ENCODE data around the gene MITD1. TPM values are rescaled to one million over a fixed set of nuclear protein-coding genes. Genes with fewer than 3 reads are reported as not detected.
A peak's percentile ranks its signal among the peaks of the same experiment; 100 is the strongest.

MITD1 gene
- total RNA-seq, 2 donors from 2014 or later: 36.1 to 44.2 TPM

GRCh38 chr2:99181624-99182000 is 754 bp upstream of the MITD1 start:
- peak overlapping the region; percentile 86 to 98 for H3K27ac Mint-ChIP-seq
- H3K4me1 Mint-ChIP-seq (ENCODE audit: low read depth in 2 of 2): peaks cover 32 to 41% of the 10 kb centered on the region in 2 donors
- no peaks in the 10 kb centered on the region for H3K9me3 Mint-ChIP-seq
- peak overlapping the region; percentile 98 for H3K4me3 Mint-ChIP-seq
- no peak for DNase-seq (ENCODE audit: low spot score)
- ATAC-seq: no peak
- peaks cover 5% of the 10 kb centered on the region for H3K36me3 Mint-ChIP-seq
- H3K27me3 Mint-ChIP-seq: no peaks in the 10 kb centered on the region

DNA sequence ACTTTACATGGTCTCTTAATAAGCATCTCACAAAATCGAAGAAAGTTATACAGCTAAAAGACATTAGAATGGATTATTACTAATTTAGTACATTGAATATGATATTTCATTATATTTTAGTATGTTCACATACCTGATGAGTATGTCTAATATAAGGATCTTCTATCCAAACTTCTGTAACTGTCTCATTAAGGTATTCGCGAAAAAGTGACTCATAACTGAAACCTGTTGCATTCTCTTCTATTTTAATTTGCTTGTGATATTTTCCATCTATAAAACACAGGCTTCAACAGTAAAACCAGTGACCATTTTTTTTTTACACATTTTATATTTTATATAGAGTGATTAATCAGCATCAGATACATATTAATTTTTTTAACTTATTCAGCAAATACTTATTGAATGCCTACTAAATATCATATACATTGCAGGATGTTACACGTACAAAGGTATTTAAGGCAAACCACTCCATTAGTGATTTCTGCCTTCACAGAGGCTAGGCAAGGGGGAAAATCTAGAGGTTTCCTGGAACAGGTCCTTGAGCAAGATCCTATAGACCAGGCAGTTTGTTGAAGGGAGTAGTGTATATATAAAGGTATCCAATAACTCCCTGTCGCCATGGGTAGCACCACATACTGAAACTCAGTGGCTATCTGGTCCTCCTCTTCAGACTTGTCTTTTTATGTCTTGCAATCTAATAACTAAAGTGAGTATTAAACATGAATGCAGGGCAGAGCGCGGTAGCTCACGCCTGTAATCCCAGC is 9.3 kb downstream of the MITD1 start:
- Mint-ChIP-seq H3K4me1 (ENCODE audit: low read depth in 2 of 2) (peaks cover 15 to 17% of the 10 kb centered on the region in 2 donors), H3K27ac (no peak overlapping the region), H3K9me3 (no peaks in the 10 kb centered on the region), H3K4me3 (no peak overlapping the region), H3K27me3 (no peaks in the 10 kb centered on the region), H3K36me3 (peaks cover 18% of the 10 kb centered on the region)
- ATAC-seq: no peak
- no peak for DNase-seq (ENCODE audit: low spot score)

DNA sequence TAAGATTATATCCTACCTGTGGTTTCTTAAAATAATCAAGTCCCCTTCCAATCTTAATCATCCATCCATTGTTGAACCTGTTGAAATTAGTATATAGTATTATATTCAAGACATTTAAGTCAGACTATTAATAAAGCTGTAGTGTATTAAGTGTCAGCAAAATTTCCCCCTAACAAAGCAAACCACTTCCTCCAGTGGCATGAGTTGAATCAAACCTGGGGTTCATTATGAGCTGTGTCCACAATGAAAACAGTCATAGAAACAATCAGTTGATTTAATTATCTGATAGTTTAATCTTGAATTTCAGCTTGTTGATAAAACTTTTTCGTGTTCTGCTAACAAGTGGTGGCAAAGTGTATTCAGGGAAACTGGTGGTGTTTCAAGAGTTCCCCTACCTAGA is 11.3 kb downstream of the MITD1 start:
- DNase-seq (ENCODE audit: low spot score): no peak
- peaks cover 25% of the 10 kb centered on the region for H3K36me3 Mint-ChIP-seq
- H3K9me3 Mint-ChIP-seq: no peaks in the 10 kb centered on the region
- H3K27ac Mint-ChIP-seq: peak overlapping the region in 1 of 2 donors; percentile 53
- no peak for ATAC-seq
- no peak overlapping the region for H3K4me3 Mint-ChIP-seq
- no peaks in the 10 kb centered on the region for H3K27me3 Mint-ChIP-seq
- peaks cover 5 to 6% of the 10 kb centered on the region in 2 donors for H3K4me1 Mint-ChIP-seq (ENCODE audit: low read depth in 2 of 2)

GRCh38 chr2:99166218-99166617 is 14.6 kb downstream of the MITD1 start:
- H3K9me3 Mint-ChIP-seq: no peaks in the 10 kb centered on the region
- H3K27ac Mint-ChIP-seq: peak overlapping the region; percentile 8 to 80
- no peaks in the 10 kb centered on the region for H3K27me3 Mint-ChIP-seq
- no peak for DNase-seq (ENCODE audit: low spot score)
- no peak overlapping the region for H3K4me3 Mint-ChIP-seq
- H3K4me1 Mint-ChIP-seq (ENCODE audit: low read depth in 2 of 2): peaks cover 0 to 2% of the 10 kb centered on the region in 2 donors
- peaks cover 13% of the 10 kb centered on the region for H3K36me3 Mint-ChIP-seq
- ATAC-seq: no peak

DNA sequence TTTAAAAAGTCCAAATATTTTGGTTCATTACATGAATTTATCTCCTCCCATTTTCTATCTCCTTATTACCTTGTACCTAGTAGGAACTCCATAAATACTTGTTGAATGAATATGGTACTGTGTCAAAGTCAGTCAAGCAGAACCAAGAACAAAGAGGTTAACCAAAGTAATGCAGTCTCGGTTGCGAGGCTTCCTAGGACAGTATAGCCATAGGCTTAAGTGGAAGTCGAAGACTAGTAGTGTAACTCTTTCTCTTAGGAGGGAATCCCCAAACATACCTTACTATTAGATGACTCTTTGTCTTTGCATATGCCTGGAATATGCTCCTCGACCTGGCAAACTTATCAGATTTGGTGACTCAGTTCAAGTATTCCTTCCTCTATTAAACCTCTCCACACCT is 21.3 kb downstream of the MITD1 start:
- no peak for ATAC-seq
- Mint-ChIP-seq H3K9me3 (no peaks in the 10 kb centered on the region), H3K4me3 (no peak overlapping the region), H3K27ac (peak overlapping the region in 1 of 2 donors; percentile 2), H3K27me3 (no peaks in the 10 kb centered on the region), H3K4me1 (ENCODE audit: low read depth in 2 of 2) (peaks cover 23 to 24% of the 10 kb centered on the region in 2 donors), H3K36me3 (peaks cover 6% of the 10 kb centered on the region)
- no peak for DNase-seq (ENCODE audit: low spot score)

GRCh38 chr2:99158599-99158998 is 22.3 kb downstream of the MITD1 start:
- Mint-ChIP-seq H3K36me3 (peaks cover 6% of the 10 kb centered on the region), H3K27ac (no peak overlapping the region), H3K4me1 (ENCODE audit: low read depth in 2 of 2) (peaks cover 29 to 30% of the 10 kb centered on the region in 2 donors), H3K4me3 (no peak overlapping the region), H3K27me3 (no peaks in the 10 kb centered on the region), H3K9me3 (no peaks in the 10 kb centered on the region)
- no peak for ATAC-seq
- no peak for DNase-seq (ENCODE audit: low spot score)

DNA sequence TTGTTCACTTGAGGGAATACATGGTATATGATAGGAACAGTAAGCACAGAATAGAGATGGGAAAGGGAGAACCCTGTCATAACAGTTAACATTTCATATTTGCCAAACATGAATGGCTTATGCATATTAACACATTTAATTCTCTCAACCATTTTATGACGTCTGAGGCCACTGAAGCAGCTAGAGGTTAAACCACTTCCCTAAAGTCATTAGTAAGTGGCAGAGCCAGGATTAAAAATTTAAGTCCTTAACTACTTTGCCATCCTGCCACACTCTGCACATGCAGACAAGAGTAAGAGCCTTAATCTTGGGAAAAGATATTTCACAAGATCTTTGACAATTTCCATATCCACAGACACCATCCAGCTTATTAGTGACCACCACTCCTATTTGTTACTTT is 24.0 kb downstream of the MITD1 start:
- DNase-seq (ENCODE audit: low spot score) (no peak), ATAC-seq (no peak)
- Mint-ChIP-seq H3K4me3 (no peak overlapping the region), H3K9me3 (no peaks in the 10 kb centered on the region), H3K4me1 (ENCODE audit: low read depth in 2 of 2) (peaks cover 29 to 30% of the 10 kb centered on the region in 2 donors), H3K27me3 (no peaks in the 10 kb centered on the region), H3K36me3 (peaks cover 6% of the 10 kb centered on the region), H3K27ac (peak overlapping the region in 1 of 2 donors; percentile 86)

DNA sequence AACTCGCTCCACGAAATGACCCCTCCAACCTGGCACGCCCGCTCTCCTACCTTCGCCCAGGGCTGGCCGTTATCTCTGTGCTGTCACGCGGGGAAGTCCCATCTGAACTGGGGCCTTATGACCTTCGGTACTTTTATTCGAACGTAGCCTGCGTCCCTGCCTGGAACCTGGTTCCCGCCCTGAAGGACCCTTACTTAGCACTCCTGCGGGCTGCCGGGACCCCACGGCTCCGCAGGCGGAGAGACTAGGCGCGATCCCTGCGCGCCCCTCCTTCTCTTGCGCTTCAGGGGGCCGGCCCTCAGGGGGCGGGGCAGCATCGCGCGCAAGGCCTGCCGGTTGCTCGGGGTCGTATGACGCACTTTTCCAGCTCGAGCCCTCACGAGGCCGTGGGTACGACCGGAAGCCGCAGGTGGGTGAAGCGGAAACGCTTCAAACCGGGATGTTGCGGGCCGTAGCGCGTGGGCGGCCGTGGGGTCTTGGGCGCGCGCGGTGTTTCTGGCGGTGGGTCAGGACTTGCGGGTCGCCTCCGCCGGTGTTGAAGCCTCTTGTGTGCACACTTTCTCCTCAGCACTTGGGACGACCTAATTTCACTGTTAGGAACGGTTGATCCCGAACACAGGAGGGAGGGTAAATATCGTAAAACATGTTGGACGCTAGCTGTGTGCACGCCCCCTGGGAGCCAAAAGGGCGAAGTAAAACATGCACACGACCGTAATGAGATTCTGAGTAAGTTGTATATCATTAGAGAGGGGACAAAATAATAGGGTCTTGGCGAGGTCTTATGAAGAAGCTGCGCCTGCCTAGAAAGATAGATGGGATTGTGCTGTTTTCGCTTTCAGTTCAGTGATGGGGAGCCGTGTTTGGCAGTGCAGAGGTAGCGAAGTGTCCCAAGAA is 26.0 kb downstream of the MITD1 start, which contains the start of the genes LIPT1 and TSGA10:
TSS of gene LIPT1 (plus strand) at position 325 of the 894 bp plus-strand sequence. CDS start 6,991 bp downstream, outside the sequence.
TSS of gene TSGA10 (minus strand) at position 300 of the 894 bp plus-strand sequence. CDS start 45,503 bp downstream, outside the sequence.
- H3K4me3 Mint-ChIP-seq: no peak within 1 kb of the TSS
- H3K27ac Mint-ChIP-seq: peak within 1 kb of the TSS in 1 of 2 donors; percentile 86

GRCh38 chr2:99153921-99154604 is 26.8 kb downstream of the MITD1 start:
- ATAC-seq (no peak), DNase-seq (ENCODE audit: low spot score) (no peak)
- H3K4me1 Mint-ChIP-seq (ENCODE audit: low read depth in 2 of 2): peaks cover 29% of the 10 kb centered on the region in 2 donors
- H3K36me3 Mint-ChIP-seq: peaks cover 6% of the 10 kb centered on the region
- H3K4me3 Mint-ChIP-seq: no peak overlapping the region
- peak overlapping the region in 1 of 2 donors; percentile 86 for H3K27ac Mint-ChIP-seq
- H3K27me3 Mint-ChIP-seq: no peaks in the 10 kb centered on the region
- H3K9me3 Mint-ChIP-seq: no peaks in the 10 kb centered on the region

More for the DNA sequence above, 26.0 kb downstream of the MITD1 start, which contains the start of the genes LIPT1 and TSGA10:
- ATAC-seq: peak; percentile 99 to 100
- no peaks in the 10 kb centered on the region for H3K27me3 Mint-ChIP-seq
- no peaks in the 10 kb centered on the region for H3K9me3 Mint-ChIP-seq
- H3K4me1 Mint-ChIP-seq (ENCODE audit: low read depth in 2 of 2): peaks cover 29 to 33% of the 10 kb centered on the region in 2 donors
- peaks cover 6% of the 10 kb centered on the region for H3K36me3 Mint-ChIP-seq
- DNase-seq (ENCODE audit: low spot score): peak; percentile 95

GRCh38 chr2:99152199-99152895 is 28.5 kb downstream of the MITD1 start:
- Mint-ChIP-seq H3K4me3 (no peak overlapping the region), H3K27me3 (no peaks in the 10 kb centered on the region), H3K9me3 (no peaks in the 10 kb centered on the region), H3K4me1 (ENCODE audit: low read depth in 2 of 2) (peaks cover 23 to 24% of the 10 kb centered on the region in 2 donors), H3K27ac (no peak overlapping the region), H3K36me3 (peaks cover 3% of the 10 kb centered on the region)
- DNase-seq (ENCODE audit: low spot score) (no peak), ATAC-seq (no peak)

DNA sequence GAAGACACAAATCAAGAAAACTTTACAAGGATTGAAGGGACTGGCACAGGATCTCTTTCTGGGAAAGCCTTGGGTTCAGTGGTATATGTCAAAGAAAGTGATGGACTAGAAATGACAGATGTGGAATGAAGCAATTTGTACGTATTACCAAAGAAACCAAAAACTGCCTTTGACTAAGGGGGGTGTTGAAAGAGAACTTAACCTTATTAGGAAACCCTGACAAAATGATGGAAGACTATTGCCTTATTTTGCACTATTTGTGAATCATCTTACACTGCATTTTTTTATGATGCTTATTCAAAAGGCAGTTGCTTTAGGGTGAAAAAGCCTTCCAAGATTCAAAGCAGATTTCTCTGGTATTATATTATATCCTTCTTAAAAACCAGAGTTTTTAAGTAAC is 30.2 kb downstream of the MITD1 start:
- Mint-ChIP-seq H3K9me3 (no peaks in the 10 kb centered on the region), H3K36me3 (no peaks in the 10 kb centered on the region), H3K4me1 (ENCODE audit: low read depth in 2 of 2) (peaks cover 15% of the 10 kb centered on the region in 2 donors), H3K4me3 (no peak overlapping the region), H3K27me3 (no peaks in the 10 kb centered on the region), H3K27ac (no peak overlapping the region)
- DNase-seq (ENCODE audit: low spot score): no peak
- no peak for ATAC-seq

DNA sequence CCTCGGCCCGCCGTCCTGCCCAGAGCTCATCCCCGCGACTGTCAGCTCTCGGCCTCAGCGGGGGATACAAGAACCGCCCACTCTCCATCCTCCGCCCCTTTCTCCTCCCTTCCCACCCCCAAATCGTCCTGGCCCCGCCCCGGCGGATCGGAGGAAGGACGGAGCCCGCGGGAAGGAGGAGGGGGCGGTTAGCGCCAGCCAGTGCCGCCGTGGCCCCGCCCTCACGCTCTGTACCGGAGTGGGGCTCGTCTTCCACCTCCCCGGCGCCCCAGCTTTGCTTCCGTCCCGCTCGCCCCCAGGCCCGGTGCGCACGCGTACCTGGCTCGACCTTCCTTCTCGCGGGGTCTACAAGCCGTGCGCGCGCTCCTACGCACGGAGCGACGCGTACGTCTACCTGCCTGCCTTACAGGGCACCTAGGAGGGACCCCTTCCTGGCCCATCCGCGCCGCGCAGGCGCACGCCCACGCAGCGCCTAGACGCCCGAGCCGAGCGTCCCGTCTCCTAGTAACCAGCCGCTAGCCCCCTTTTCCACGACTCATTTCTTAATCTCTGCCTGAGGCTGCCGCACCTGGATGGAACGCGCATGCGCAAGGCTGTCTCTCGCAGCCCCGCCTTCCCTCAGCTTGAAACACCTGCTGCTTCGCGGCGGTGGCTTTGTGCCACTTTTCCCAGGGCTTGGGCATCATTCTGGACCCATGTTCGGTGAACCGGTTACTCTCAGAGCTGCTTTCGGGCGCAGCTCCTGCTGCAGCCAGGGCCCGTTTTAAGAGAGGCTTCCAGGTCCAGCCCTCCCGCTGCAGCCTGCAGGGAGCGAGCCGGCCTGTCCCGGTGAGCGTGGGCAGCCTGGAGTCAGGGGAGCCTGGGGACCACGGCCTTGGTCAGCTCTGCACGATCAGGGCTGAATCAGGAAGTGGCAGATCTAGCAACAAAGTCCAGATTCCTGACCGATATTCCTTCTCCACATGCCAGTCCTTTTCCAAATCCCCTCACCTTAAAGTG is 39.4 kb downstream of the MITD1 start, which contains the start of gene C2orf15:
TSS of gene C2orf15 (plus strand) at position 598 of the 999 bp plus-strand sequence. CDS start 8,852 bp downstream, outside the sequence.
- DNase-seq (ENCODE audit: low spot score) (peak; percentile 96), ATAC-seq (peak; percentile 97 to 98)
- no peaks in the 10 kb centered on the region for H3K9me3 Mint-ChIP-seq
- H3K27me3 Mint-ChIP-seq: no peaks in the 10 kb centered on the region
- peak within 1 kb of the TSS; percentile 99 for H3K4me3 Mint-ChIP-seq
- peak within 1 kb of the TSS; percentile 85 to 90 for H3K27ac Mint-ChIP-seq
- peaks cover 12 to 18% of the 10 kb centered on the region in 2 donors for H3K4me1 Mint-ChIP-seq (ENCODE audit: low read depth in 2 of 2)
- H3K36me3 Mint-ChIP-seq: no peaks in the 10 kb centered on the region

All from natural killer cell treated with Interleukin-12 subunit alpha and Interleukin-12 subunit beta and Interleukin-15 and Interleukin-18, amount 100 ng/mL, for 72 hours (primary cell).